Inflammatory macrophage treated with lipopolysaccharide for 4 hours (primary cell): ENCODE measurements around the gene MEAK7.
A peak's percentile ranks its signal among the peaks of the same experiment; 100 is the strongest.
"Not testable (repeated sequence)": the region's sequence is repeated elsewhere in the genome, so short reads cannot be mapped to it uniquely, and the experiment has no call there.

Experiments used
- DNase-seq: peaks from one replicate; pipeline ENCODE4 v3.0.0-alpha.2; 2020

MEAK7 gene

GRCh38 chr16:84532291-84532724 is 27.8 kb upstream of the MEAK7 start:
- peak; percentile 55 for DNase-seq

GRCh38 chr16:84531671-84532111 is 27.2 kb upstream of the MEAK7 start:
- no peak for DNase-seq

- no peak for DNase-seq
These were observed 26.1 kb upstream of the MEAK7 start for GRCh38 chr16:84530590-84530989.

GRCh38 chr16:84529607-84530006 is 25.1 kb upstream of the MEAK7 start:
- no peak for DNase-seq

- DNase-seq: no peak
These were observed 23.9 kb upstream of the MEAK7 start for GRCh38 chr16:84528322-84528721.

GRCh38 chr16:84527532-84528269 is 23.2 kb upstream of the MEAK7 start:
- peak; percentile 69 for DNase-seq

- peak; percentile 10 for DNase-seq
These were observed 22.5 kb upstream of the MEAK7 start for GRCh38 chr16:84526794-84527531.

GRCh38 chr16:84524941-84525581 is 20.6 kb upstream of the MEAK7 start:
- DNase-seq: not testable (repeated sequence)

GRCh38 chr16:84524346-84524920 is 20.0 kb upstream of the MEAK7 start:
- DNase-seq: no peak

GRCh38 chr16:84521497-84521770 is 17.0 kb upstream of the MEAK7 start:
- DNase-seq: no peak

GRCh38 chr16:84520725-84521496 is 16.5 kb upstream of the MEAK7 start:
- DNase-seq: no peak

- no peak for DNase-seq
These were observed 15.4 kb upstream of the MEAK7 start for GRCh38 chr16:84519855-84520254.

- DNase-seq: no peak
These were observed 14.4 kb upstream of the MEAK7 start for GRCh38 chr16:84518804-84519341.

- not testable (repeated sequence) for DNase-seq
These were observed 13.8 kb upstream of the MEAK7 start for GRCh38 chr16:84518220-84518619.

- no peak for DNase-seq
These were observed 12.9 kb upstream of the MEAK7 start for GRCh38 chr16:84517366-84517765.

GRCh38 chr16:84514874-84515835 is 10.7 kb upstream of the MEAK7 start:
- DNase-seq: peak; percentile 63

- DNase-seq: no peak
These were observed 9.9 kb upstream of the MEAK7 start for GRCh38 chr16:84514295-84514873.

- DNase-seq: no peak
These were observed 9.2 kb upstream of the MEAK7 start for GRCh38 chr16:84513666-84514065.

- no peak for DNase-seq
These were observed 8.7 kb upstream of the MEAK7 start for GRCh38 chr16:84513123-84513522.

GRCh38 chr16:84511831-84512230 is 7.4 kb upstream of the MEAK7 start:
- no peak for DNase-seq
